Fibroblast of lung (primary cell): ENCODE results near the gene SPINK7.

Experiments
- CTCF ChIP-seq, 2 donors: IDR thresholded peaks in 1 of 2; conservative IDR thresholded peaks in 1 of 2; 1 replicate in 1 of 2; 2 replicates in 1 of 2; pipeline ENCODE4 v1.5.1; 2011 to 2012; ENCODE audit warnings: low read length in 2 of 2, control low read depth in 1 of 2, inconsistent platforms in 1 of 2, low read depth in 1 of 2, mild to moderate bottlenecking in 1 of 2
- EZH2 ChIP-seq: IDR thresholded peaks from 2 replicates; pipeline ENCODE4 v1.5.1; 2012; ENCODE audit warnings: low read length, control low read depth, mild to moderate bottlenecking; ENCODE audit errors: missing control alignments

- no peak for TF ChIP-seq CTCF (conservative IDR thresholded peaks at IDR 0.05 in 1 of 2, IDR thresholded peaks at IDR 0.05 in 1 of 2; ENCODE audit: low read depth in 1 of 2, low read length in 2 of 2)
- no peak for TF ChIP-seq EZH2
These were observed 43.7 kb upstream of the SPINK7 start, which contains the start of gene SPINK13 for GRCh38 chr5:148268566-148268965.
